Measurements from ENCODE around the gene SBNO2.

Gene SBNO2

DNA sequence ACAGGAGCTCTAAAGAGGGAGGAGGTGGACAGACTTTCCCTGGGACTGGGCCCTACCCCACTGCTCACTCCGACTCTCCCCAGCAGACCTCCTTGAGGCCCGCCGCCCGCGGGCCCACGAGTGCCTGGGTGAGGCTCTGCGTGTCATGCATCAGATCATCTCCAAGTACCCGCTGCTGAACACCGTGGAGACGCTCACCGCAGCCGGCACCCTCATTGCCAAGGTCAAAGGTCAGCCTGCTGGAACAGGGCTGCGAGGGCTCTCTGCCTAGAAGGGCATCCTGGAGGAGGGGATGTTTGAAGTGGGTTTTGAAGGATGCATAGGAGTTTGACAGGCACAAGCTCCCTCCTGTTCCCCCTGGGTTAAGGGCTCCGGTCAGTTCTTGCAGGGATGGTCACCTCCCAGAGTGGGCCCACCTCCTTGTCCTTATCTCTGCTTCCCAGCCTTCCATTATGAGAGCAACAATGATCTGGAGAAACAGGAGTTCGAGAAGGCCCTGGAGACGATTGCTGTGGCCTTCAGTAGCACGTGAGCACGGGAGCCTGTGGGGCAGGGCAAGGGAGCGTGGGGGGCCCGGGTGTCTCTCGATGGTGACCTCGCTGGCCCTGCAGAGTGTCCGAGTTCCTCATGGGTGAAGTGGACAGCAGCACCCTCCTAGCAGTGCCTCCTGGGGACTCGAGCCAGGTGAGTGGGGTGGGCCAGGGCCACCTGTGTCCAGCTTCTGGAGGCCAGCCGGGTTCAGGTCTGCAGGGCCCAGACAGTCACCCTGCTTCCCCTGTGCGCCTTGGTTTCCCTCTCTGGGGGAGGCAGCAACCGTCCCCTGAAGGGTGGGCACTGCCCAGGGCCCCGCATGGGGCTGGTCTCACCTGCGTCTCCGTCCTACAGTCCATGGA, 100.8 kb downstream of the SBNO2 start:
- DNase-seq (ENCODE audit: low spot score) = no peak

DNA sequence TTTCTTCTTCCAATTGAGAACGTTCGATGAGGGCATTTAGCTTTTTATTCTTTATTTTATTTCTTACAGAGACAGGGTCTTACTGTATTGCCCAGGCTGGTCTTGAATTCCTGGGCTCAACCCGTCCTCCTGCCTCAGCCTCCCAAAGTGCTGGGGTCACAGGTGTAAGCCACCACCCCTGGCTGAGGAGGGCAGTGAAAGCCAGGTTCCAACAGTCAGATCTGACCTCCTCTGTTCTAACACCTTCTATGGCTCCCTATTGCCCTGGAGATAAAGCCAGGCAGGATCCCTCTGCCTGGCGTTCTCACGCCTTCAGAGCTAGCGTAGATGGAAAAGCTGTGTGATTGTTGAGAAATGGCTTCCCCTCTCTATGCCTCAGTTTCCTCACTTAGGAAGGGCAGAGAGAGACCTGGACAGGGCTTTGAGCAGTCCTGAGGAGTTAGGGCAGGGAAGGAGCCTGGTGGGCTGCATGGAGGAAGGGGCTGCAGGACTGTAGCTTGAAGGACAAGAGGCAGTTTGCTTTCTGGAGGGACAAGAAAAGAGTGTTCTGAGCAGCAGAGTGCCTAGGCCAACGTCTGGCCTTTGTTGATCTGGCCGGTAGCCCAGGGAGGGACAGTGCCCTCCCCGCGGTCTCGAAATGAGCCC, 101.6 kb downstream of the SBNO2 start:
- no peak for DNase-seq (ENCODE audit: low spot score)

DNA sequence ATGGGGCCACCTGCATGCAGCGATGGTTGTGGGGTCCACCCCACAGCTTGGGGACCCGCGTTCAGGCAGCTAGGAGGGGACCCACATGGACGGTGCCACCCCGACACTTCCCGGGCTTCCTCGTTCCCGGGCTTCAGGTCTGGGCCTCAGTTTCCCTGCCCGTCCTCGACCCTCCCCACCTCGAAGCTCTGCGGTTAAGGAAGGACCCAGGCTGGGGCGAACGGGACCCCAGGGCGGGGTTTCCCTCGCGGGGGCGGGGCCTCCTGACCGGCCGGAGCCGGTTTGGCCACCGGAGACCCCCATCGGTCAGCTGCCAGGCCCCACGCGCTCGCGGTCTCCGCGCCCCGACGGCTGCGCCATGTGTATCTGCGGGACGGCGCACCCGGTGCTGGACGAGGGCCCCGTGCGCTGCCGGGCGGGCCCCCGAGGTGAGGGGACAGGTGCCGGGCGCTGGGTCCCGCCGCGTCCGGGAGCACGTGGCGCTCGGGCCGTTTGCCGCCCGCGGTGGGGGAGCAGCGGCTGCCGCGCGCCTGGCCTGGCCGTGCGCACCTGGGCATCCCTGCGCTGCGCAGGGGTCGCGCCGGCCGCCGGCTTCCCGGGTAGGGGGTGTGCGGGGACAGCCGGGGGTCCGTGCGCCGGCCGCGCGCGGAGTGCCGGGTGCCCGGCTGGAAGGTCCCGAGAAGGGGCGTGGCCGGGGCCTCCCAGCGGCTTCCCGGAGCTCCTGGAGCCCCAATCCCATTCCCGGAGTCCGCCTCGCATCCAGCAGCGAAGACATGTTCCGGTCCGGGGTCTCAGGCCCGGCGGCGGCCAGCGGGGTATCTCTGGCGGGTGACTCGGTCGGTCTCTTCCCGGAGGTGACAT, 102.9 kb downstream of the SBNO2 start:
- no peak for DNase-seq (ENCODE audit: low spot score)

DNA sequence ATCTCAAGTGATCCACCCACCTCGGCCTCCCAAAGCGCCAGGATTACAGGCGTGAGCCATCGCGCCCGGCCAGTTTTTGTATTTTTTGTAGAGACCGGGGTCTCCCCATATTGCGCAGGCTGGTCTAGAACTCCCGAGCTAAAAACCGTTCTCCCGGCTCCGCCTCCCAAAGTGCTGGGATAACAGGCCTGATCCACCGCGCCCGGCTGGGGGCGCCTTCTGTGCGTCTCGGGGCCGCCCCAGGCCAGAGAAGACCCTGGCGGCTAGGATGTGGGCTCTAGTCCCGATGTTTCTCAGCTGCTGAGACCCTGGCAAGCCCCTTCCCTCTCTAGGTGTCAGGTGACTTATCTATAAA, 103.5 kb downstream of the SBNO2 start:
- no peak for DNase-seq (ENCODE audit: low spot score)

DNA sequence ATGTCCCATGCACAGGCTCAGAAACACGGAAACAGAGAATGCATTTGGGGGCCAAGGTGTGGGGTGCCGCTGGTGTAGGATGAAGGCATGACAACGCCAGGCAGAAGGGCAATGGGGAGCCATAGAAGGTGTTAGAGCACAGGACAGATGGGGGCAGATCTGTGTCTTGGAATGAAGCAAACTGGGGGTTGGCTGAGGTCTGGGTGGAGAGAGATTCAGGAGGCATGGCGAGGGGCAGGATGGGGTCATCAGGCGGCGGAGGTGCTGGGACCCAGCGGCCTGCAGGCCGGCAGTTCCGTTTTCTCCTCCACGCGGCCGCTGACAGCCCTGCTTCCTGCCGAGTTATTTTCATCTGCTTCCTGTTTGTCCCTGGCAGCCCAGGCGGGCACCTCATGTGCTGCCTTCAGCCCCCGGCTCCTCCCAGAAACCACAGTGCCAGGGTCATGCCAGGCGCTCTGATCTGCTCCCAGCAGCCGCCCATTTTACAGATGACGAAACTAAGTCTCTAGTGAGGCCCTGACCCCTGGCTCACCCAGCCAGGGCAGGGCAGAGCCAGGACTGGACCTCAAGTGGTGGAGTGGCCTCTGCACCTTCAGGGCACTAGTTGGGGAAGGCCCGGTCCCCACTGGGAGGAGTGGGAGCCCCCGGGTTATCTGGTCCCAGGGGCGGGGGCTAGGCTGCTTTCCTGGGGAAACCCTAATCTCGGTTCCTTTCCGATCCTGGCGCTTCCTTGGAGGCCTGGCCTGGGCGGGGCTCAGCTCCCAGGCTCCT, 104.9 kb downstream of the SBNO2 start:
- peak; percentile 68 for DNase-seq (ENCODE audit: low spot score)

DNA sequence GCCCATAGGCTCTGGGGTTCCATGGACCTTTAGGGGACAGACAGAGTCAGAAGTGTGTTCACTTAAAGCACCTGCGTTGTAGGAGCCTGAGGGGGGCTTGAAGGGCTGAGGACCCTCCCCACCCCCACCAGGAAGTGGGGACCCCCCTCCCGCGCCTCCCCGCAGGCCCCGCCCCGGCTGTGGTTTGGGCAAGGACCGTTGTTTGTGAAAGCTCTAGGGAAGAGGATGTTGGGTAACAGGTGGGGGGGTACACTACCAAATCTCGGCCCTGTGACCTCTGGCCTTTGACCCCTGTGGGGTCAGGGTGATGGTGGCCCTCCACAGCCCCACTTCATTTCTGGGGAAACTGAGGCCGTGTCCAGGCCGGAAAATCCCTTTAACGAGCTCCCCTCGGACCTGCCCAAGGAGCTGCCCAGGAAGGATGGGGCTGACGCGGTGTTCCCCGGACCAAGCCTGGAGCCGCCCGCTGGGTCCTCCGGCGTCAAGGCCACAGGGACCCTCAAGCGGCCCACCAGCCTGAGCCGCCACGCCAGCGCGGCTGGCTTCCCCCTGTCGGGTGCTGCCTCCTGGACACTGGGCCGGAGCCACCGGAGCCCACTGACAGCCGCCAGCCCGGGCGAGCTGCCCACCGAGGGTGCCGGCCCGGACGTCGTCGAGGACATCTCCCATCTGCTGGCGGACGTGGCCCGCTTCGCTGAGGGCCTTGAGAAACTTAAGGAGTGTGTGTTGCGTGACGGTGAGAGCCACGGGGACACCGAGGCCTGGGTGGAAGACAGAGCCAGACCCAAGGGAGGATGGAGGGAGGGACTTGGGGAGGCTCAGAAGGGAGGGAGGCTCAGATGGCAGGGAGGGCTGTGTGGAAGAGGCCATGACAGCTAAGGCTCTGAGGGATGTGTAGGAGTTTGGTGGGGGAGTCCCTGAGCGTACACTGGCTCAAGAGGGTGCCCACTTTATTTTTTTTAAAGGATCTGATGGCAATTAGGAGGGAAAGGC, 105.8 kb downstream of the SBNO2 start:
- DNase-seq (ENCODE audit: low spot score) = peak; percentile 24

DNA sequence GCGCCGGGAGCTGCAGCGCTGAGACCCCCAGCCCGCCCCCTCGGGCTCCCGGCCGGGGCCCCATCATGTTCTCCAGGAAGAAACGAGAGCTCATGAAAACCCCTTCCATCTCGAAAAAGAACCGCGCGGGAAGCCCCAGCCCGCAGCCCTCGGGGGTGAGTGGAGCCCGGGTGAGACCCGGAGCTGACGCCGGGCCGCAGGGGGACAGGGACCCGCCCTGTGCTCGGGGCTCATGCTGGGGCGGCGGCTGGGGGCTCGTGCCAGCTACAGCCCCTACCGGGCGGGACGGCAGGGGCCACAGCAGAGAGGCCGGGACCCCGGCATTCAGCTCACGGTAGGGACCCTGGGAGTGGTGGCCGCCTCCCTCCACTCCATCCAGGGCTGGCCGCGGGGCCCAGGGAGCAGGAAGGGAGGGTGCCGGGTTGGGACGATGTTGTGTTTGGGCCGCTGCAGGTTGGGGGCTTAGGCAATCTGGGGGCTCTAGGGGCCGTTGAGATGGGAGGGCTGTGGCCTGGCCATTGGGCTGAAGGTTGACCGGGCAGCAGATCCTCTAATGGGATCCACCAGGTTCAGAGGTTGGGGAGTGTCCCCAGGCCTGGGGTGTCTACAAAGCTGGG, 106.6 kb downstream of the SBNO2 start:
- no peak for DNase-seq (ENCODE audit: low spot score)

DNA sequence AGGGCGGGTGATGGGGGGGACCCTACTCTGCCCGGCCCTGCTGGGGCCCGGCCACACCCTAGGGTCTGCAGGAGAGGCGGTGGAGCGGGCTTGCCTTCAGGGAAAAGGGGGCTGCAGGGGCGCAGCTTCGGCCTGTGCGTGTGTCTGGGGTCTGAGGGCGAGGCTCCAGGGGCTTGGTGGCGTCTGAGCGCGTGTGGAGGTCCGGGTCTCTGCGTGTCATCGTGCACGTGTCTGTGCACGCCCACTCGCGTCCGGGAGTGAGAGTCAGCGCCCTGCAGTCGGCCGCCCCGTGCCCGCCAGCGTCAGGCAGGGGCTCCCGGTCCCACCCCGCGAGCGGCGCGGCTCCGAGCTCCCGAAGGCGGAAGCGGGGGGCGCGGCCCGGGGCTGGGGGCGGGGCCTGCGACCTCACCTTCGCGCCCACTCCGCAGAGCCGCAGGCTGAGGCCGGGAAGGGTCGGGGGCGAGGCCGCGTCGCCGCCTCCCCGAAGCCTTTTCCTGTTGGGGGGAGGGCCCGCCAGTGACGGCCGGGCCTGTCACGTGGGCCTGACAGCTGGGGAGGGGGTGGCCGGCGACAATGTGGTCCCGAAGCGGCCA, 107.2 kb downstream of the SBNO2 start, which contains the start of gene ARHGAP45:
TSS of gene ARHGAP45 (plus strand) at position 420 of the 593 bp plus-strand sequence. CDS start 239 bp downstream, outside the sequence.
- DNase-seq (ENCODE audit: low spot score) = peak; percentile 20

DNA sequence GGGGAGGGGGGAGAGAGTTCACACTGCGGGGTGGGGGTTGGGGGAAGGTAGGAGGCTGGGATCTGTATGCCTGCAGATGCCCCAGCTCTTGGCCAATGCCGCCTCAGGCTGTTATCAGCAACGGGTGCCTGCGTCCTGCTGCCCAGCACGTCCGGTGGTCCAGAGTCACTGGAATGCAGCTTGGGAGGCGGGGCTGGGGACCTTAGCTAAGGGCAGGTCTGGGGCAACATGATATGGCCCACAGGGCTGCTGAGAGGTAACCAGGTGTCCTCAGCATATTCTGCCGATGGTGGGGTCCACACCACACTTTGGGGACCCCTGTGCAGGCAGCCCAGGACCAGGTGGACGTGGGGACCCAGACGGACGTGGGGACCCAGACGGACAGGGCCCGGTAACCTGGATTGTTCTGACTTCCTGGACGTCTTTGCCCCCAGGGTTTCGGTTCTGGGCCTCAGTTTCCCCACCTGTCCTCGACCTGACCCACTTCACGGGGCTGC, 107.8 kb downstream of the SBNO2 start:
- DNase-seq (ENCODE audit: low spot score) = no peak

DNA sequence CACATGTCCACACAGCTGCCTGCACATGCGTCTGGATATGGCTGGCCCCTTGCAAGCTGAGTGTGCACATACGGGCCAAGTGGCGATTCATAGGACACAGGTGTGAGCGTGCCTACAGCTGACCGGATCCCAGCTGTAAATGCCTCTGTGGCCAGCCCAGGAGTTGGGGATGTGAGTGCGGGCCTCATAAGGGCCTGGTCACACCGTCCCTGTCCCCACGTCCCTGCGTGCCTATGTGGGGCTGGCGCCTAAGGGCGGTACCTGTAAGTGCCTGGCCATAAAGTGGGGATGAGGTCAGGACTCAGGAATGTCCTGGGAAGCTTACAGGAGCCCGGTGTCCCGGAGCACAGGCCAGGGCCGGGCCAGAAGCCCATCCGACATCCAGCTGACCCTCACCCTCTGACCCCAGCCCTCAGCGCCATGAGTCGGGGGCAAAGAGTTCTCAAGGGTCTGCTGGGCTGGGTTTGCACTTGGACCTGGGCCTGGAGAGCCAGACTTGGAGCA, 108.4 kb downstream of the SBNO2 start:
- no peak for DNase-seq (ENCODE audit: low spot score)

DNA sequence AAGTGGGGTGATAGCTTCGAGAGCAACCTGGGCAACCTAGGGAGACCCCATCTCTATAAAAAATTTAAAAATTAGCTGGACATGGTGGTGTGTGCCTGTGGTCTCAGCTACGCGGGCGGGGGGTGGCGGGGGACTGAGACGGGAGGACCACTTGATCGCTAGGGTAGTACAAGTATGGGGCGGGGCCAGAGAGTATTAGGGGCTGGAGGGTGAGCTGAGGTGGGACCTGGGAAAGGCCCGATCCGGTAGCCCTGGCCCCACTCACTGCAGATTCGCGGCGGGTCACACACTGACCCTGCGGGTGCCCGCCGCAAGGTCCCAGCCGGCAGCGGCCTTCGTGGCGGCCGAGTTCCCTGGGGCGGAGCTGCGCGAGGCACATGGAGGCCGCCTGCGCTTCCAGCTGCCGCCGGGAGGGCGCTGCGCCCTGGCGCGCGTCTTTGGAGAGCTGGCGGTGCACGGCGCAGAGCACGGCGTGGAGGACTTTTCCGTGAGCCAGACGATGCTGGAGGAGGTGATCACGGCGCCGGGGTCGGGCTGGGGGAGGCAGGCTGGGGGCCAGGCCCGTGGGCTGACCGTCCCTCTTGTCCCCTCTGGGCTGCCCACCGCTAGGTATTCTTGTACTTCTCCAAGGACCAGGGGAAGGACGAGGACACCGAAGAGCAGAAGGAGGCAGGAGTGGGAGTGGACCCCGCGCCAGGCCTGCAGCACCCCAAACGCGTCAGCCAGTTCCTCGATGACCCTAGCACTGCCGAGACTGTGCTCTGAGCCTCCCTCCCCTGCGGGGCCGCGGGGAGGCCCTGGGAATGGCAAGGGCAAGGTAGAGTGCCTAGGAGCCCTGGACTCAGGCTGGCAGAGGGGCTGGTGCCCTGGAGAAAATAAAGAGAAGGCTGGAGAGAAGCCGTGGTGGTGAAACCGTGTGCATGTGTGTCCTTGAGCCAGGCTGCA, 109.1 kb downstream of the SBNO2 start:
- DNase-seq (ENCODE audit: low spot score) = no peak

DNA sequence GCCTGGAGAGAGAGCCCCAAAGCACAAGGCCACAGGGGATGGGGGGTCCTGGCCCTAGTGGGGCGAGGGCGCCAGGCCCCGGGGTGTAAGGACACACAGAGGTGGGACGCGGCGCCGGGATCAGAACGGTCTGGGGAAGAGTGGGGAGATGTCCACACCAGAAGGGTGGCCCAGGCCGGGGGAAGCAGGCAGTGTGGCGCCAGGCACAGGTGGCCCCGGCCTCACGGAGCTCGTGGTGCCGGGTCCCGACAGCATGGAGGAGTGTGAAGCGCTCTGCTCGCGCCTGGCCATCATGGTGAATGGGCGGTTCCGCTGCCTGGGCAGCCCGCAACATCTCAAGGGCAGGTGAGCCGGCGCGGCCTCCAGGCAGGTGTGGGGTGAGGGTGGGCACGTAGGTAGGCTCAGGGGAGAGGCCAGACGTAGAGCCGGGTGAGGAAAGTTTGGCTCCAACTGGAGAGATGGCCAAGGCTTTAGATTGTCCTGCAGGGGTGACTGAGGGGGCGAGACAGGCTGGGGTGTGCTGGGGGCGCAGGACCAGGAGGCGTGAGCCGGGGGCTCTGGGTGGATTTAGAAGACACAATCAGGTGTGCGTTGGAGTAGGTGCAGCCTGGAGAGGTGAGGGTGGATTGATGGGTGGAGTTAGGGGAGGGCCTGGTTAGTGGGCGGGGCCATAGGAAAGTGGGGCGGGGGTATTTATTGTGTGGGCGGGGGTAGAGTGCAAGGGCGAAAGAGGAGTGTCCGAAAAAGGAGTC, 110.0 kb downstream of the SBNO2 start:
- DNase-seq (ENCODE audit: low spot score) = no peak

DNA sequence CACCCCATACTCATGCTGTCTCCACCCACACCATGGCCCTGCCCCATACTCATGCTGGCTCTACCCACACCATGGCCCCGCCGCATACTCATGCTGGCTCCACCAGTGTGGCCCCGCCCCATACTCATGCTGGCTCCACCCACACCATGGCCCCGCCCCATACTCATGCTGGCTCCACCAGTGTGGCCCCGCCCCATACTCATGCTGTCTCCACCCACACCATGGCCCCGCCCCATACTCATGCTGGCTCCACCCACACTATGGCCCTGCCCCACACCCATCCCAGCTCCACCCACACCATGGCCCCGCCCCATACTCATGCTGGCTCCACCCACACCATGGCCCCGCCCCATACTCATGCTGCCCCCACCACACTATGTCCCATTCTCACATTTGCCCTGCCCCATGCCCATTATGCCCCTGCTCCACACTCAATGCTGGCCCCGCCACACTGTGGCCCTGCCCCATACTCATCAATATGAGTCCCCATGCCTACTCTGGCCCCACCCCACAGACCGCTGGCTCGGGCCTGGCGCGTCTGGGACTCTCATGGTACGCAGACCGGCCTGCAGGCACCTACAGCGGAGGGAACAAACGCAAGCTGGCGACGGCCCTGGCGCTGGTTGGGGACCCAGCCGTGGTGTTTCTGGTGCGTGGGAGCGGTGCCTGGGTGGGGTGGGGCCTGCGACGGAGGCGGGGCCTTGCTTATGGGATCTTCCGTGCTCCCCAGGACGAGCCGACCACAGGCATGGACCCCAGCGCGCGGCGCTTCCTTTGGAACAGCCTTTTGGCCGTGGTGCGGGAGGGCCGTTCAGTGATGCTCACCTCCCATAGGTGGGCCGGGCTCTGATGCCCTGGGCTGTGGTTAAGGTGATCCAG, 110.8 kb downstream of the SBNO2 start:
- no peak for DNase-seq (ENCODE audit: low spot score)

DNA sequence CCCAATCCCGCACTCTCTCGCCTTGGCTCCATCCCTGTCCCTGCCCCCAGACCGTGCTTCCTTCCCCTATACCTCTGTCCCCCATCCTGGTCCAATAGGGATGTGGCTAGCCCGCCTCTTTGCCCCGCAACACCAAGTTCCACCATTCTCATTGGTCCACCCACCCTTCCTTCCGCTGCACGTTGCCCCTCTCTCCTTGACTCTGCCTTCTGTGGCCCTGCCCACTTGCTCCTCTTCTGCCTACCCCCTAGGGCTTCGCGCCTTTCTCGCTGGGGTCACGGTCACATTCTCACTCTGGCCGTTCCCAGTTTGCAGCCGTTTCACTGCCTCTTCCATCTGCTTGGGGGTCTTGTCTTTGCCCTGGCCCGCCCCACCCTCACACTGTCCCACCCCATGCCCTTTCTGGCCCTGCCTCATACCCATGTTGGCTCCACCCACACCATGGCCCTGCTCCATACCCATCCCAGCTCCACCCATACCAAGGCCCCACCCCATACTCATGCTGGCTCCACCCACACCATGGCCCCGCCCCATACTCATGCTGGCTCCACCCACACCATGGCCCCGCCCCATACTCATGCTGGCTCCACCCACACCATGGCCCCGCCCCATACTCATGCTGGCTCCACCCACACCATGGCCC, 111.6 kb downstream of the SBNO2 start:
- no peak for DNase-seq (ENCODE audit: low spot score)

DNA sequence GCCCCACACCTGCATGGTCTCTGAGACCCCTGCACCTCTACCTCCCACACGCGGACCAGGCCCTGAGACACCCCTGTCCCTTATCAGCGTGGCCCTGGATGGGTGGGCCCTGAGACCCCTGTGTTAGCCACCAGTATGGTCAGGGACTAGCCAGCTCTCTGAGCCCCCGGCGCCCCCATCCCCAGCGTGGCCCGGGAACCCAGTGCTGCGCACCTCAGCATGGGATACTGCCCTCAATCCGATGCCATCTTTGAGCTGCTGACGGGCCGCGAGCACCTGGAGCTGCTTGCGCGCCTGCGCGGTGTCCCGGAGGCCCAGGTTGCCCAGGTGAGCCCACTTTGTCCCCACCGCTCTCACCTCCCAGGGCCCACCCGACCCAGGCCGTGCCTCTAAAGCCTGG, 112.1 kb downstream of the SBNO2 start:
- no peak for DNase-seq (ENCODE audit: low spot score)

DNA sequence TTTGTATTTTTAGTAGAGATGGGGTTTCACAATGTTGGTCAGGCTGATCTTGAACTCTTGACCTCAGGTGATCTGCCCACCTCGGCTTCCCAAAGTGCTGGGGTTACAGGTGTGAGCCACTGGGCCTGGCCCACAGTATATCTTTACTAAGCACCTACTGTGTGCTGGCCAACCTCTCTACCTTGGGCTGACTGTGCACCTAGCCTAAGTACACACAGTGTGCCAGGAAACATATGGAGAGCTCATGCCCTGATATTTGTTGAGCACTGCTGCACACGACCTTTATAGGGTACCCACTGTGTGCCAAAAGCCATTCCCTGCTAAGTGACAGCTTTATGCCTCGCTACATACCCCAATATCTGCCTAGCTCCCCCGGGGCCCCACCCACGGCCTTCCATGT, 113.4 kb downstream of the SBNO2 start:
- no peak for DNase-seq (ENCODE audit: low spot score)

Measured in Ammon's horn (tissue), 1 donor.